HEK293 (cell line): ENCODE results near the gene SORL1.

Experiments used
- CTCF ChIA-PET: fragments of 350-600 bp; formaldehyde crosslinking; extraction: SDS; loops from one replicate; lab custom pipeline; 2021; ENCODE audit warnings: antibody characterized with exemption; lab: Yijun Ruan, JAX
- POLR2A ChIA-PET: fragments of 300-600 bp; formaldehyde crosslinking; extraction: SDS; loops from one replicate; lab custom pipeline; 2020; ENCODE audit warnings: antibody characterized with exemption, inconsistent platforms; lab: Yijun Ruan, JAX
- H3K27ac ChIP-seq: fragments of 200-500 bp; sonication (Bioruptor generic); 2 replicates; pipeline ENCODE4 v1.5.1; 2014; ENCODE audit warnings: low read depth, low read length, control low read depth, inconsistent platforms; ENCODE audit errors: extremely low read depth
- H3K36me3 ChIP-seq, 2 experiments: fragments of 200-500 bp in 1 of 2; sonication (Bioruptor generic) in 1 of 2; 1 replicate in 1 of 2; 2 replicates in 1 of 2; pipeline ENCODE4 v1.5.1; 2014 to 2017; ENCODE audit warnings: inconsistent platforms in 2 of 2, low read length in 2 of 2; ENCODE audit not compliant: control insufficient read depth in 2 of 2, insufficient read depth in 1 of 2
- H3K4me1 ChIP-seq: fragments of 200-500 bp; sonication (Bioruptor generic); 2 replicates; pipeline ENCODE4 v1.5.1; 2014; ENCODE audit warnings: mild to moderate bottlenecking, low read length, inconsistent platforms; ENCODE audit not compliant: control insufficient read depth, insufficient read depth
- H3K4me3 ChIP-seq: 2 replicates; pipeline ENCODE4 v1.5.1; 2011; ENCODE audit warnings: low read depth, mild to moderate bottlenecking, control low read depth, low read length, moderate library complexity
- H3K9me3 ChIP-seq: fragments of 200-500 bp; sonication (Bioruptor generic); 2 replicates; pipeline ENCODE4 v1.5.1; 2014; ENCODE audit warnings: low read depth, low read length, inconsistent platforms; ENCODE audit not compliant: control insufficient read depth, insufficient read depth
- ELK4 ChIP-seq: IDR thresholded peaks from 2 replicates; pipeline ENCODE4 v1.6.1; 2011; ENCODE audit warnings: mild to moderate bottlenecking, low read depth, low read length, borderline replicate concordance
- GFI1B ChIP-seq: fragments of 450-650 bp; formaldehyde crosslinking; IDR thresholded peaks from 2 replicates; pipeline ENCODE4 v1.5.1; 2016; ENCODE audit warnings: missing biosample characterization, missing genetic modification characterization
- HOXD13 ChIP-seq: sonication (generic); formaldehyde crosslinking; IDR thresholded peaks from 2 replicates; pipeline ENCODE4 v1.8.0; 2022; ENCODE audit warnings: missing genetic modification reagents, borderline replicate concordance
- KLF9 ChIP-seq: fragments of 450-650 bp; formaldehyde crosslinking; IDR thresholded peaks from 2 replicates; pipeline ENCODE4 v1.5.1; 2016; ENCODE audit warnings: missing biosample characterization, missing genetic modification characterization, low read depth
- OVOL3 ChIP-seq: fragments of 450-650 bp; formaldehyde crosslinking; IDR thresholded peaks from 2 replicates; pipeline ENCODE4 v1.5.1; 2016; ENCODE audit warnings: missing biosample characterization, missing genetic modification characterization
- PRDM6 ChIP-seq: fragments of 450-650 bp; formaldehyde crosslinking; IDR thresholded peaks from 2 replicates; pipeline ENCODE4 v1.5.1; 2017; ENCODE audit warnings: missing biosample characterization, missing genetic modification characterization
- SETDB1 ChIP-seq: IDR thresholded peaks from one replicate; pipeline ENCODE4 v1.6.1; 2017; ENCODE audit warnings: mild to moderate bottlenecking, low read length, moderate library complexity, mixed read lengths; ENCODE audit not compliant: insufficient read length
- TRIM28 ChIP-seq: IDR thresholded peaks from 2 replicates; pipeline ENCODE4 v1.6.1; 2011; ENCODE audit warnings: low read length, control low read depth, borderline replicate concordance
- ZBTB1 ChIP-seq: fragments of 450-650 bp; formaldehyde crosslinking; IDR thresholded peaks from 2 replicates; pipeline ENCODE4 v1.5.1; 2016; ENCODE audit warnings: missing biosample characterization, missing genetic modification characterization
- ZBTB20 ChIP-seq: fragments of 450-650 bp; formaldehyde crosslinking; IDR thresholded peaks from 2 replicates; pipeline ENCODE4 v1.5.1; 2016; ENCODE audit warnings: missing biosample characterization, missing genetic modification characterization
- ZBTB48 ChIP-seq: fragments of 450-650 bp; formaldehyde crosslinking; IDR thresholded peaks from 2 replicates; pipeline ENCODE4 v1.5.1; 2016; ENCODE audit warnings: missing biosample characterization, missing genetic modification characterization
- ZBTB49 ChIP-seq: fragments of 450-650 bp; formaldehyde crosslinking; IDR thresholded peaks from 2 replicates; pipeline ENCODE4 v1.5.1; 2016; ENCODE audit warnings: missing biosample characterization, missing genetic modification characterization, low read depth
- ZBTB6 ChIP-seq: fragments of 450-650 bp; formaldehyde crosslinking; IDR thresholded peaks from 2 replicates; pipeline ENCODE4 v1.5.1; 2017; ENCODE audit warnings: missing biosample characterization, missing genetic modification characterization
- ZBTB7A ChIP-seq: fragments of 450-650 bp; formaldehyde crosslinking; IDR thresholded peaks from 2 replicates; pipeline ENCODE4 v1.5.1; 2016; ENCODE audit warnings: low read depth, missing biosample characterization, missing genetic modification characterization
- ZNF132 ChIP-seq: fragments of 450-650 bp; formaldehyde crosslinking; IDR thresholded peaks from 2 replicates; pipeline ENCODE4 v1.5.1; 2017; ENCODE audit warnings: missing biosample characterization, missing genetic modification characterization, borderline replicate concordance
- ZNF211 ChIP-seq: fragments of 450-650 bp; formaldehyde crosslinking; IDR thresholded peaks from 2 replicates; pipeline ENCODE4 v1.5.1; 2016; ENCODE audit warnings: low read depth, missing biosample characterization, missing genetic modification characterization
- ZNF473 ChIP-seq: fragments of 450-650 bp; formaldehyde crosslinking; IDR thresholded peaks from 2 replicates; pipeline ENCODE4 v1.5.1; 2017; ENCODE audit warnings: missing biosample characterization, missing genetic modification characterization
- ZNF48 ChIP-seq: fragments of 450-650 bp; formaldehyde crosslinking; IDR thresholded peaks from 2 replicates; pipeline ENCODE4 v1.5.1; 2016; ENCODE audit warnings: missing biosample characterization, missing genetic modification characterization
- ZNF549 ChIP-seq: fragments of 450-650 bp; IDR thresholded peaks from 2 replicates; pipeline ENCODE4 v1.5.1; 2018; ENCODE audit warnings: missing biosample characterization, missing genetic modification characterization, mild to moderate bottlenecking, inconsistent platforms, moderate library complexity
- ZNF654 ChIP-seq: fragments of 450-650 bp; formaldehyde crosslinking; IDR thresholded peaks from 2 replicates; pipeline ENCODE4 v1.5.1; 2016; ENCODE audit warnings: low read depth, missing biosample characterization, missing genetic modification characterization
- ZNF768 ChIP-seq: fragments of 450-650 bp; formaldehyde crosslinking; IDR thresholded peaks from 2 replicates; pipeline ENCODE4 v1.5.1; 2018; ENCODE audit warnings: missing biosample characterization, mild to moderate bottlenecking, missing genetic modification characterization
- ZXDB ChIP-seq: fragments of 450-650 bp; formaldehyde crosslinking; IDR thresholded peaks from 2 replicates; pipeline ENCODE4 v1.5.1; 2016; ENCODE audit warnings: missing biosample characterization, missing genetic modification characterization

SORL1 gene

GRCh38 chr11:121489823-121490222, 37.7 kb downstream of the SORL1 start:
- CTCF ChIA-PET = interaction anchor here (0.6 kb wide), 1 partner anchor 22 kb away, joined by 3 read pairs; no protein-coding TSS in a partner anchor
- POLR2A ChIA-PET = no interaction called here
- Histone ChIP-seq H3K4me1 (no peaks in the 10 kb centered on the region), H3K4me3 (no peak overlapping the region)
- TF ChIP-seq ZBTB49 (tag by site-specific recombination) (no peak), SETDB1 (no peak), HOXD13 (CRISPR knock-in tag) (no peak), TRIM28 (no peak), ZNF132 (tag by site-specific recombination) (no peak), ZNF549 (tag by site-specific recombination) (no peak), ZBTB6 (tag by site-specific recombination) (no peak), GFI1B (tag by site-specific recombination) (no peak)
- TF ChIP-seq, all 188 proteins: peak for 0
- Histone ChIP-seq H3K36me3 (peaks cover 0 to 3% of the 10 kb centered on the region in 2 experiments; a peak in 1 of 3 replicates), H3K27ac (no peak overlapping the region), H3K9me3 (no peaks in the 10 kb centered on the region)

- no peaks in the 10 kb centered on the region for H3K4me1 ChIP-seq
- H3K27ac ChIP-seq = no peak overlapping the region
These were observed 42.4 kb downstream of the SORL1 start for GRCh38 chr11:121494355-121495099.

GRCh38 chr11:121497176-121497998, 45.3 kb downstream of the SORL1 start:
- H3K9me3 ChIP-seq = no peaks in the 10 kb centered on the region
- no peaks in the 10 kb centered on the region for H3K4me1 ChIP-seq
- ChIA-PET CTCF (no interaction called here), POLR2A (no interaction called here)
- no peak overlapping the region for H3K4me3 ChIP-seq
- no peak overlapping the region for H3K27ac ChIP-seq
- H3K36me3 ChIP-seq = peaks cover 0 to 15% of the 10 kb centered on the region in 2 experiments; a peak in 1 of 3 replicates
- TF ChIP-seq ZBTB1 (tag by site-specific recombination) = no peak
- TF ChIP-seq ZNF768 (tag by site-specific recombination) = no peak
- no peak for TF ChIP-seq ZNF48 (tag by site-specific recombination)
- no peak for TF ChIP-seq KLF9
- no peak for TF ChIP-seq ZNF473 (tag by site-specific recombination)
- TF ChIP-seq ZXDB (tag by site-specific recombination) = no peak
- no peak for TF ChIP-seq ZBTB7A (tag by site-specific recombination)
- TF ChIP-seq ZBTB20 = no peak
- TF ChIP-seq ZNF654 (tag by site-specific recombination) = no peak
- no peak for TF ChIP-seq ELK4
- no peak for TF ChIP-seq ZNF211 (tag by site-specific recombination)

More at GRCh38 chr11:121494355-121495099, 42.4 kb downstream of the SORL1 start:
- no peaks in the 10 kb centered on the region for H3K9me3 ChIP-seq
- no peak for TF ChIP-seq ZBTB48
- TF ChIP-seq PRDM6 (tag by site-specific recombination) = no peak
- no peak for TF ChIP-seq OVOL3 (tag by site-specific recombination)
- TF ChIP-seq, all 188 proteins: peak for 0
- ChIA-PET POLR2A (no interaction called here), CTCF (interaction anchor here (0.6 kb wide), 1 partner anchor 88 kb away, joined by 3 read pairs; no protein-coding TSS in a partner anchor)
- Histone ChIP-seq H3K36me3 (peaks cover 0 to 18% of the 10 kb centered on the region in 2 experiments; a peak in 1 of 3 replicates), H3K4me3 (no peak overlapping the region)
